ENCODE measurements around the gene NPFFR1.

Gene NPFFR1

DNA sequence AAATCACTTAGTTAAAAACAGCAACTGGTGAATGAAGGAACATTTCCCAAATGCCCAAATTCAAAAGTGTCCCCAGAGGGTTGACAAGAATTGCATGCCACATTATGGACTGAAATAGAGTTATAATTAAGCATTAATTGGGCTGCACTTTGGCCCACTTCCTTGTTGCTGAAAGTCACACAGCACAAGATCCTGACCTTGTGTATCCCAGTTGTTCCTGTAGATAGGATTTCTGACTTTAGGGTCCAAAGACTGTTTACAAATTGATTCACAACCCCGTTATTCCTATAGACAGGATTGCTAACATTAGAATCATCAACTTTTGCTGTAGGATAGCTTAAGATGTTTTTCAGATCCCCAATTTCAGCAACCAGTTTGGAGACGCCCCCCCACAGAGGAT is 31.5 kb upstream of the NPFFR1 start:
- no peak for DNase-seq

DNA sequence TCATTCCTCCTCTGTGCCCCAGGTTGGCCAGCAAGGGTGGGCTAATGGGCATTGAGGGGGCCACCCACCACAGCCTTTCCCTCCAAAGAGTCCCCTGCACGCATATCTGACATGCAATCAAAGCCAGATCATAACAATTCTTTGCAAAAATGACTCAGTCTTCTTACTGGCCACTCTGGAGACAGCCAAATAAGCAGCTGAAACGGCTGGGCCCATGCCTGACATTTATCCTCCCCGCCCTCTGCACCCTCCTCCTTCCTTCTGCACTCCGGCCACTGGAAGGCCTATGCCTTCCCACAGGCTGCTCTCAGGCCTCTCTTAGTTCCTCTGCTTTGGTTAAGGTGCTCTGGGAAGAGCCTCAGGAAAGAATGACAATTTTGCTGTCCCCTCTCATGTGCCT is 29.2 kb upstream of the NPFFR1 start:
- DNase-seq: no peak

DNA sequence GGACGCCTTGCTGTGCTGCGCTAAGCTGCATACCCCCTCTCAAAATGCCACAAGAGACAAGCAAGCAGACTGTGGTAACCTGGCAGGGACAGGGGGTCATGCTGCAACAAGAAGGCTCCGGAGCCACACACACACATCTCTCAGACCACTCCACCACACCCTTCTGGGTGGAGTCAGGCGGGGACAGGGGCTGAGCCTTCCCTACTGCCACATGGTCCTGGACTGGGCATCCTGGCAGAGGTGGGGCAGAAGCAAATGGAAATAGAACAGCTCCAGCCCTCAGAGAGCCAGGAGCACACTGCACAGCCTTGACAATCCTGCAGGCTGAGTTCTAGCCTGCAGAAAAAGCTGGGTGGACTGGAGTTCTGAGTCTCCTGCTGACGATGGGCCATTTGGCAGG is 28.4 kb upstream of the NPFFR1 start:
- DNase-seq: no peak

DNA sequence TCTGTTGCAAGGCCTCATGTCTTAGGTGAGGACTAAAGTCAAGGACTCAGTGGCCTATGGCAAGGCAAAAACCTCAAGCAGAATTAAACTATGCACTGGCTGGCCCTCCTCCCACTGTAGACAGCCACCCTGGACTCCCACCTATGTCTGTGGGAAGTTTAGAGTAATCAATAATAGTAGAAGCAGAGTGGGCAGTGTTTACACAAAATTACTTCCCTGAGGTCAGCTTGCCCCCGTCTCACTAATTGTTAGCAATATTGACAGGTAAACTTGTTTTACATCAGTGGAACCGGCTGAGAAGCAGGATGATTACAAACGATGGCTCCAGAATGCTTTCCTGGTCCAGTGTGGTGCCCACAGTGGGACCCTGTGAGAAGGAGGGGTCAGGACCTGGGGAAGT is 27.9 kb upstream of the NPFFR1 start:
- no peak for DNase-seq

DNA sequence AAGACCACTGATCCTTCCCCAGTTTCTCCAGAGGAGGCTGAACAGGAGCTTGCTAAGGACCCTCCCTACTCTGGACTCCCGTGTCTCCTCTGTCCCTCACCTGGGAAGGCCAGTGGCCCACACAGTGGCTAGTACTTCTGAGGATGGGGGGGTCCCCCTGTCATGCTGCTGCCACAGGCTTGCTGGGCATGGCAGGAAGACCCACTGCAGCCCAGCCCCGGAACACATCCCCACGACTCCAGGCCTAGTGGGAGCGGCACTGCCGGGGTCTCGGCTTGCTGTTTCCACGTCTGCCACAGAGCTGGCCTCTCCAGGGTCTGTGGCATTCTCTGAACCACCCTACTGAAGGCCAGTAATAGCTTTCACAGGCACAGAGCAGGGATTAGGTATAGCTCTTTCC is 25.9 kb upstream of the NPFFR1 start:
- no peak for DNase-seq

DNA sequence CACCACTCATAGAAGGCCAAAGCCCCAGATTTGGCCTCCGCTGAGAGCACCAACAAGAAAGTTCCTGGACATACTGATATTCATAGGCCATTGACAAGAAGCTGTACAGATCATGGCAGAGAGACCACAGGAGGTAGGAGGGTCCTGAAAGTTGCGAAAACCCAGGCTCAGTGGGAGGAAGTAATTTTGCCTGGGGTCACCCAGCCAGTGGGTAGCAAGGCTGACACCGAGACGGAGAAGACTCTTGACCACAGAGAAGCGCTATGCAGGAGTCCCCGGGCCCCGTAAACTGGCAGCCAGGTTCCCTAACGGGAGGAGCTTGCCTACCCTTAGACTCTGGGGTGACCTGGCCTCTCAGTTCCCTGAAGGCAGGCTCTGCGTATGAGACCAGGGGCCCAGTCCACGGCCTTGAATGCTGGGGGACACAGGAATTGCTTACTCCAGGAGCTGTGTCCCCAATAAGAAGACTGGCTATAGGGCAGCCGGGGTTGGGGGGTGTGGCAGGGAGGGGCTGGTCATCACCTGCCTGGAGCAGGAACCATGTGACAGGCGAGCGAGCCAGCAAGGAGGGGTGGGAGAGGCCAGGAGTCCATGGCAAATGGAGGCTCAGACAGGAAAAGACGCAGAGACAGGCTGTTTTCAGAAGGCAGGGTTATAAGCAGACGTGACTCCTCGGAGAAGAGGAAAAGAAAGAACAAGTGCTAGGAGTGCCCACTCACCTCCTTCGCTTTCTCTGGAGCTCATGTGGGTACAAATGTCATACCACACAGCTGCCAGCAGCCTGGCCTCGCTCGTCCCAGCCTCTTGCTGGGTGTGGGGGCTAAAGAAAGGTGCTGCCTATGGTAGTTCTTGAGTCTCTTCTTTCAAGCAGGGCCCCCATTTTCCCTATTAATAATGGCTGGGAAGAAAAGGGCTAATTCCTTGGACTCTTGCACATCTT is 24.6 kb upstream of the NPFFR1 start:
- no peak for DNase-seq

DNA sequence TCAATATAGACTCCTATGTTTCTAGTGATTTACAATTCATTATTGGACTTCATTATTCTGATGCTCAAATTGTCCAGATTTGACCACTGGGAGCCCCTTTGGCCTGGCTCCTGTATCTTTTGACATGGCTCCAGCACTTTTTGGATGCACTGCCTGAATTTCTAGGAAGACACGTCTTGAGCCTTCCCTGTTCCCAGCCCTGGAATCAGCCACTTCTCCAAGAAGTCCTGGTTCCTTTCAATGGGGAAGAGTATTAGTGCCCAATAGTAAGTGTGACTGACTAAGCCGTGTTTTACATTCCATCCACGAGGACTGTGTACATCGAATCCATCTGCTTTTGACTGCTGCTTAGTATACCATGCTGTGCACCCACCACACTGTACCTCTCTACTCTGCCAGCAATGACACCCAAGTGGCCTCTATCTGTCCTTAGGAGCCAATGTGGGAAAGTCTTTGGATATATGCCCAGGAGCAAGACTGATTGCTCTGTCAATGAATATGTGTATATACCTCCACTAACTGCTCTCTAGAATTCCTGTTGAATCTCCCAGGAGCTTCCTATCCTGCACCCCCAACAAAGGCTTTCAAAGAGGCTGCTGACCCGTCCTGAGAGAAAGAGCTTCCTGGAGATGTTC is 23.2 kb upstream of the NPFFR1 start:
- no peak for DNase-seq

DNA sequence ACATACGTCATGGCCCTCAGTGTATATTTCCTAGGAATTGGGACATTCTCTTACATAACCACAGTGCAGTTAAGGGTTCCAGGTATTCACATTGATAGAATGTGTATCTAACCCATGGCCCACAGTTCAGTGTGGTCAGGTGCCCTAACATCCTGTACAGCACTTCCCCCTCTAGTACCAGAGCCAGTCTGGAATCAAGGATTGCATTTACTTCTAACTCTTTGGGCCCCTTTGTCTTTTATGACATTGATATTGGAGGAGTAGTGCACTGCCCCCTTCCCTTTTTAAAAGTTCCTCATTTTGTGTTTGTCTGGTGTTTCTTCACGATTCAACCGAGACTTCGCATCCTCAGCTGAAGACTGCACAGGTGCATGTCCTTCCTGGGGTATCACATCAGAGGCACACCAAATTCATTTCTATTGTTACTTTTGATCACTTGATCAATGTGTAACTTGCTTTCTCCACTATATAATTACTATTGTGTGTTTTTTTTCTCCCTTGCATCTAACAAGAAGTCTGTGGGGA is 22.4 kb upstream of the NPFFR1 start:
- DNase-seq: no peak

DNA sequence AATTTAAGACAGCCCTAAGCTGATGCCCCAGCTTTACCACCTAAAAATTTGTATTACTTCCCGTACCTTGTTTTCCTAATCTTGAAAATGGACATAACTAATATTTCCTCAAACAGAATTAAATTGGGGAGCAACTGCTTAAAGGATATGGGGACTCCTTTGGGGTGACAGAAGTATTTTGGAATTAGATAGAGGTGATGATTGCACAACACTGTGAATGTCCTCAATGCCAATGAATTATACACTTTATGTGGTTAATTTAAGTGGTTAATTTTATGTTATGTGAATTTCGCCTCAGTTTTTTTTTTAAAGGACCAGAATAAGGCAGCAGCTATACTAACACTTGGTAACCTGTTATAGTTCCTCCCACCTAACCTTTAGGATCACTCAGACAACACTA is 19.9 kb upstream of the NPFFR1 start:
- no peak for DNase-seq

DNA sequence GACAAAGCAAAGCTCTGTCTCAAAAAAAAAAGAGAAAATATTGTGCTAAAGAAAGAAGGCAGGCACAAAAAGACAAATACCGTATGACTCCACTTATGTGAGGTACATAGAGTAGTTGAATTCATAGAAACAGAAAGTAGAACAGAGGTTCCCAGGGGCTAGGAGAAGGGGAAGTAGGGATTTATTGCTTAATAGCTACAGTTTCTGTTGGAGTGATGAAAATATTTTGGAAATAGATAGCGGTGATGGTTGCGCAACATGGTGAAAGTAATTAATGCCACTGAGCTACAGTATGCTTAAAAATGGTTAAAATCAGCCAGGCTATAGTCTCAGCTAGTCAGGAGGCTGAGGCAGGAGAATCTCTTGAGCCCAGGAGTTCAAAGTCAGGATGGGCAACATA is 18.5 kb upstream of the NPFFR1 start:
- no peak for DNase-seq

DNA sequence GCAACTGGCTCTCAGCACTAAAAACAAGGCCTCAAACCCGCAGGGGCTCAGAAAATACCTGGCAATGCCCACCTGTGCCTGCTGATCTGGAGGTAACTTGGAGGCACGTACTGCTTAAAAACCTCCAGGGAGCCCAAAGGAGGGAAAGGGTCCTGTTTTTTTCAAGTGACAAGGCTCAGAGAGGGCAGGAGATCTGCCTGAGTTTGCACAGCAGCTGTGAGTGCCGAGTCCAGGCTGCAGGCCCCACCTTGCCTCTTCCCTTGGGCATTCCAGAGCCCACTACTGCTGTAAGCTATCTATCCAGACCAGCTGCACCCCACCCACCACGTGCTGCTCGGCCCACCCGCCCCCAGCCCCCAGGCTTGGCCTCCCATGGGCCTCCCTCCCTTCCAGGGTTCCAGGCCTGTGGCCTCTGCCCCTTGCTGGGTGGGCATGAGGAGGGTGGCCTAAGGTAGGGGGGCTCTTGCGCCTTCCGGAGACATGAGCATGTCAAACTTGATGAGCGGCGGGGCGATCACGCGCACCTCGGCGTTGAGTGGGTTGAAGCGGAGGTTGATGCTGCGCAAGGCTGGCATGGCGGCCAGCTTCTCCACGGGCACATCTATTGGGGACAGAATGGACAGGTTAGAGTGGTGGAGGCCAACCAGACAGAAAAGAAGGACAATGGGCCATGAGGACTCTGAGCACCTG is 17.2 kb upstream of the NPFFR1 start:
- DNase-seq: no peak

DNA sequence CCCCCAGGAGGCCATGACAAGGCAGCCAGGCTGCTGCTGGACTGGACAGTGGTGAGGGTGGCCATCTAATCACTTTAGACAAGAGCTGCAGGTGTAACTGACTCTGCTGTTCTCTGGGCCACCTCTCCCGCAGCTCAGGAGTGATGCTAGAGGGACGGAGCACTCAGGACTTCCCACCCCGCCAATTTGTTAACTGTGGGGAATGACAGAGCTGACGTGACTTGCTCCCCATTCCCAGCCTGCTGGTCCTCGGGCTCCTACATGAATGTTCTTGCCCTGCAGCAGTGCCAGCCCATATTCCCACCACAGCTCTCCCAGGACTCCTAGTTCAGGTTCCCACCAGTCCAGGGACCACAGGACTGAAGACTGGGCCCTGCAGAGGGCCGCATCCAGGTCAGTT is 16.7 kb upstream of the NPFFR1 start:
- DNase-seq: no peak

DNA sequence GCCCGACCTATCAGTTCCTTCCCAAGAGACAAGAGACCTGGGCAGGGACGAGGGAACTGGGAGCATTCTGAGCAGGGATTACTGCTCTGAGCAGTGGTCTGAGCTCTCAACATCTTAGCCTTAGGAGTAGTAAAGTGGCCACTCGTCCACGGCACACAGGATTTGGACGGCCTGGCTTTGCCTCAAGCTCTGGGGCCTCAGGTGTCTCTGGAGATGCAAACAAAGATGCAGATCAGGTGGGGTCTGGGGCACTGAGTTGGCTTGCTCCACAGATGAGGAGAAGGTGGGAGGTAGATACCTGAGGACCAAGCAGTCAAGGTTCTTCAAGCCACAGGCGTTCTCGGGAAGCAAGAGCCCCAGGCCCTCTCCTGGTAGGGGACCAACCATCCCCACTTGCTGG is 16.1 kb upstream of the NPFFR1 start:
- DNase-seq: no peak

DNA sequence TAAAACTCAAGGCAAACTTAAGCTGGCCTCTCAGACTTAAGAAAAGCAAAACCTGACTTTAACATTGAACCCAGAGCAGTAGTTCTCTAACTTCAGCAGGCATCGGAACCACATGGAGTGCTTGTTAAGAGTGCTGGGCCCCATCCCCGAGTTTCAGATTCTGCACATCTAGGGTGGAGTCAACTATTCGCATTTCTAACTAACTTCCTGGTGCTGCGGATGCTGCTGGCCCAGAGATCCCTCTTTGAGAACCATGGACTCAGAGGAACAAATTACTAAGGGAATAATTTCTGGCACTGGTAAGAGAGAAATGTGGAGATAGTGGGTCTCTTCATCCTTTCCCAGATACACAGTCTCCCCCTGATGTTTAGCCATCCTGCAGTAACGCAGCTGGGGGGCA is 14.6 kb upstream of the NPFFR1 start:
- no peak for DNase-seq

DNA sequence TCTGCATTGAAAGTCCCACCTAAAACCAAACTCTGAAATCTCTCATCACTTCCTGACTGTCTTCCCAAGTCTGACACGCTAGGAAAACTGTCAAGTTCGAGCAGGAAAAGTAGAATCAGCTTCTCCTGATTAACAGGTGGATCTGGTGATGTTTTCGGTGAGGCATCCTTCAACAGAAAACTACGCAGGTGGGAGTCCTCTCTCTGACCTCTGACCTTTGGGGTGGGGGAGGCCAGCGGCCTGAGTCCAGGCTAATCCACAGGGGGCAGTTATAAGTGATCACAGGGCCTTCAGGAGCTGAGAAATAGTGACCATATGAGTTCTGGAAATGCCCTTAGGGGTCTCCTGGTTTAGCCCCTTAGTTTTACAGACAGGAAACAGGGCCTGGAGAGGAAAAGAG is 13.4 kb upstream of the NPFFR1 start:
- no peak for DNase-seq

DNA sequence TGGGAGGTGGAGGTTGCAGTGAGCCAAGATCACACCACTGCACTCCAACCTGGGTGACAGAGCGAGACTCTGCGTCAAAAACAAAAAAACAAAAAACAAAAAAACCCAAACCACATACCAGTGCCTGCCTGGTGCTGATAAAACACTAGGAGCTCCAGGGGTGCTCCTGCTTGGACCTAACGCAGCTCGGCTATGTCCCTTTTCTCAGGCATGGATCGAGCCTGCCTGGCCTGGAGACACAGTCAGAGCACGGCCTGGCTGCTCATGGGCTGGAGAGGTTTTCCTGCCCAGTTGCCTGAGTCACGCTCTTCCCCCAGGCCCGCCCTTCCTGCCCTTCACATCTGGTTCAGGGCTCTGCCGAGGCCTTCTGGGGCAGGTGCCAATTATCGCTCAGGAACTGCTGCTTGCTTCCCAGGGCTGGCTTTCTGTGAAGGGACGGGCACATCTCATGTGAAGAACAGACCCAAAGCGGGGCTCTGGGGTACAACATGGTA is 12.6 kb upstream of the NPFFR1 start:
- no peak for DNase-seq

DNA sequence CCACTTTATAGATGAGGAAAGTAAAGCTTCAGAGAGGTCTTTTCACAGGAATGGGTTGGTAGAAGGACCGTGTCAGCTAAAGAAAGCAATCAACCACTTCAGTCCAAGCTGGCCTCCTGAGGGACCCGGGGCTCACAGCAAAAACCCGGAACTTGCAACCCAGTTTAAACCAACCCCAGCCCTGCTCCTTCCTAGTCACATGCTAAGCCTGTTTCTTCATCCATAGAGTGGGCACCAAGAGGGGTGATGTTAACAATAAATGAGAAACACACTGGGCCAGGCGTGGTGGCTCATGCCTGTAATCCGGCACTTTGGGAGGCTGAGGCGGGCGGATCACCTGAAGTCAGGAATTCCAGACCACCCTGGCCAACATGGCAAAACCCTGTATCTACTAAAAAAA is 12.1 kb upstream of the NPFFR1 start:
- DNase-seq: no peak

DNA sequence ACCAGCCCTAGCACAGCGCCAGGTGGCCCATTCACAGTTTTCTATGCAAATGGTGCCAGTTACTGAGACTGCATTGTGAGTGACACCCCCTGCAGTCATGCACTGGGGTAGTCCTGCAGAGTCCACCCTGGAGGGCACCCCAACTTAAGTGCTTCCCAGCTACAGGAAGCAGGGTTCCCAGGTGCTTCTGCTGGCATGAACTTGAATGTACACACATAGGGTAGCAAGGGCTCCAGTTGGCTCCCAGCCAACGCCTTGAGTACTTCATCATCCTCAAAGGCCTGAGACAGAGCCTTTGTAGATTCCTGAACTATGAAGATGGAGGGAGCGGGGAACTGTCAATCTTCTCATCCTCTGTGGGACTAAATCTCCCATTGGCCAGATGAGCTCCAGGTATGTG is 11.5 kb upstream of the NPFFR1 start:
- no peak for DNase-seq

DNA sequence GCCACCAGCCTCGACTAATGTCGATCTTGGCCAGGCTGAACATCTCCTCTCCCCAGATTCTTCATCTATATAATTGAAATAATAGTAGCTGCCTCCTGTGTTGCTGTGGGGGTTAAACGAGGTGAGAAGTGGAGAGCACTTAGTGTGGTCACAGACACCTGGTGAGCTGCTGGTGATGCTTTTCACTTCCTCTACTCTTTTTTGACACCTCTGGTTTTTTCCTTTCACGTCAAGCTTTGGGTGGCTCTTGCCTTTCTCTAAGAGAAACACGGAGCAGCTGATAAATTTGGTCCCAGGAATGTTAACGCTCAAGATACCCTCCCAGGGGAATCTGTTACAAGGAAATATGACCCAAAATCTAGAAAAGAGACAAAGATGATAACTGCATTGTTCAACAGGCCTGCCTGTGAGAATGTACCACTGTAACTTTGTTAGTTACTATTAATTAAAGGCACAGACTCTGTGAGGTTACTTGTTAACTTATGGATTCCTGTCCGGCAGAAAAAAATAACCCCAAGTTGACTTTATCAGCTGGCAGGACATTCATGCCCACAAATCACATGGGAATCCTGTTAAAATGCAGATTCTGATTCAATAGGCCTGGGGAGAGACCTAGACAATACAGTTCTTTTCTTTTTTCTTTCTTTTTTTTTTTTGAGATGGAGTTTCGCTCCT is 9.5 kb upstream of the NPFFR1 start:
- DNase-seq: no peak

DNA sequence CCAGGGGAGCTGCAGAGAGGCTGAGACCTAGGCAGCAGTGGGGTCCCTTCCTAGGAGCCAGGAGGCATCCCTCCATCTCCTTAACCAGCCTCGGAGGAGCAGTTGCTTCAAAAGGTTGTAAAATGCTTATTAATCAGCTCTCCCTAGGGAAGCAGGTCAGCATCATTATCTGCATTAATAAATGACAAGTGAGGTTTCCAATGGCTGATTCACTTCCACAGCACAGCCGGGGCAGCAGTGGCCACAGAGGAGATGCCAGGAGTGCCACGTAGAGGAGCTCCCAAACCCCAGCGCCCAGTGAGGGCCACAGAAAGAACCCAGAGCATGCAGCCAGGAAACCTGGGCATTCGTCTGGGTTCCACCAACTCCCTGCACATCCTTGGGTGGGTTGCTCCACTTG is 8.2 kb upstream of the NPFFR1 start:
- no peak for DNase-seq

DNA sequence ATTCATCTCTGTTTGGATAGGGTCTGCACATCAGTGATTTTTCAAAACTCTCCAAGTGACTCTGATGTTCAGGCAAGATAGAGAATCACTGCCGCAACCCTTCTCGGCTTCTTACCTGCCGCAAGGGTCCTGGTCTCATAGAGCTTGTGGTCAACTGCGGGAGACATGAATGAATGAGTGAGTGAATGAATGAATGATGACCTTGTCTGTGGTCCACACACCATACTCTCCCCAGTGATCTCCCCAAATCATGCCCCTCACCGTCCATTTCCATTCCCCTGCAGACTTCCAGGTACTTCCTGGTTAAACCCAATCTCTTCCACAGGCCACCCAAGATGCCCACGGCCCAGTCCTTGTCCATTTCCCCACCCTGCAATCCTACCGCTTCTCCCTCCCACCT is 5.9 kb upstream of the NPFFR1 start:
- no peak for DNase-seq

DNA sequence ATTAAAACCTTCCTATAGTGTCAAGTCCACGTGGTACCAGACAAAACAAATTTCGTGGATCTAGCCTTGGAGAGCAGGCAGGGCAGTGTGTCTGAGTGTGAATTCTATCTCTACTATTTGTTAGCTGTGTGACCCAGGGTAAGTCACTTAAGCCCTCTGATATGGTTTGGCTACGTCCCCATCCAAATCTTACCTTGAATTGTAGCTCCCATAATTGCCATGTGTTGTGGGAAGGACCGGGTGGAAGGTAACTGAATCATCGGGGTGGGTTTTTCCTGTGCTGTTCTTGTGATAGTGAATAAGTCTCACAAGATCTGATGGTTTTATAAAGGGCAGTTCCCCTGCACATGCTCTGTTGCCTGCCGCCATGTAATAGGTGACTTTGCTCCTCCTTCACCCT is 2.8 kb upstream of the NPFFR1 start:
- no peak for DNase-seq

DNA sequence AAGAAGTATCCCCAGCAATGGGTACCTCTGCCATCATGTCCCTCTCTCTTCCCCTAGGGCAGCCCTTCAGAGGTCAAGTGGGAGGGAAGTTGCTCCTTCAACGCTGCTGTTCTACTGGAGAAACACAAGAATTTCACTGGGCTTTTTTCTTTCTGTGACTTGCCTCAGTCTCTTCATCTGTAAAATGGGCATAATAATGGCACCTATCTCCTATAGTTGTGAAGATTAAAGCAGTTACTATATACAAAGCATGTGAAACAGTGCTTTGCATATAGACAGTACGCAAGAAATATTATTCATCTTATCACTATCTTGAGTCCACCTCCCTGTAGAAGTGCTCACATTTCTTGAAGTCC is 1.6 kb upstream of the NPFFR1 start:
- DNase-seq: no peak
